Prostate gland (tissue), 2 donors: Measurements from ENCODE around the gene HACD2. TPM values are rescaled to one million over a fixed set of nuclear protein-coding genes. Genes with fewer than 3 reads are reported as not detected.

Source experiments
- DNase-seq: peaks from one replicate; pipeline ENCODE4 v3.0.0-alpha.2; 2019; ENCODE audit warnings: low spot score
- H3K27ac ChIP-seq, 2 donors: fragments of 200-600 bp; sonication (generic); 2 replicates each; pipeline ENCODE4 v1.5.1; 2017 to 2019
- H3K27me3 ChIP-seq: fragments of 200-600 bp; sonication (generic); replicated peaks from 2 replicates; pipeline ENCODE4 v1.5.1; 2019; ENCODE audit not compliant: insufficient read depth
- H3K36me3 ChIP-seq, 2 donors: fragments of 200-600 bp; sonication (generic); 1 replicate in 1 of 2; 2 replicates in 1 of 2; pipeline versions ENCODE4 v1.5.1 to v1.8.1; 2017 to 2019
- H3K4me1 ChIP-seq: fragments of 200-600 bp; sonication (generic); replicated peaks from 2 replicates; pipeline ENCODE4 v1.5.1; 2019
- H3K4me3 ChIP-seq, 2 donors: fragments of 200-600 bp; sonication (generic); 2 replicates each; pipeline ENCODE4 v1.5.1; 2017 to 2019
- H3K9me3 ChIP-seq: fragments of 200-600 bp; sonication (generic); 2 replicates; pipeline ENCODE4 v1.5.1; 2017
- CTCF ChIP-seq, 4 experiments: fragments of 200-600 bp in 2 of 4; fragments of 450-650 bp in 2 of 4; sonication (generic) in 2 of 4; IDR thresholded peaks; 1 replicate in 3 of 4; 2 replicates in 1 of 4; pipeline ENCODE4 v1.5.1; 2016 to 2019; ENCODE audit warnings: antibody characterized with exemption in 4 of 4, mild to moderate bottlenecking in 2 of 4, moderate library complexity in 2 of 4
- POLR2A ChIP-seq: fragments of 450-650 bp; IDR thresholded peaks from one replicate; pipeline ENCODE4 v1.6.1; 2016; ENCODE audit warnings: antibody characterized with exemption, mild to moderate bottlenecking
- POLR2AphosphoS5 ChIP-seq: sonication (generic); formaldehyde crosslinking; IDR thresholded peaks from one replicate; pipeline ENCODE4 v1.6.1; 2017; ENCODE audit warnings: antibody characterized with exemption
- WGBS: methylation state at CpG from one replicate; pipeline ENCODE4 v1.1.5; 2018; 5-methylcytosine and 5-hydroxymethylcytosine counted together
- intact Hi-C: fragments of 100-400 bp; cut with DNase I; formaldehyde crosslinking; loops from one replicate; pipeline ENCODE4 v1.14.2; 2022
- total RNA-seq, 2 donors: library from RNA; depleted of rRNA; stranded (reverse); fragments of >200 nt; gene quantifications; one replicate each; pipeline ENCODE4 v1.1.0, GENCODE V29; 2016

Gene HACD2
- total RNA-seq, 2 donors from 2014 or later = 36.5 to 65.6 TPM

DNA sequence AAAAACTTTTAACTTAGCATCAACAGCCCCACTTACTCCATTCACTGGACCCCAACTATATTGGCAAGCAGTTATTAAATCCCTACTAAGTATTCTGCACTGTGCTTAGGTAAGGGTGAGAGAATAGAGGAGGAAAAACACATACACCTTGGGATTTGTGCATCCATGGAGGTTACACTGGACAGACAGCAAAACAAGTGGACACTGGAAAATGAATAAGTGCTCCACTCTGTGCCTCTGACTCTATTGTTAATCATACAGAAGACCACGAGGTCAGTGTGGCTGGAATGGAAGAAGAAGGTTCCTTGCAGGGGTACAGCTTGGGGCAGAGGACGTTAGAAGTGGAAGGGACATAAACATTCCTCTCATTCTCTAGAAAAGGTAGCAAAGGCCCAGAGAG, 139.2 kb downstream of the HACD2 start:
- no peak for DNase-seq
- H3K27me3 ChIP-seq = no peaks in the 10 kb centered on the region
- no peaks in the 10 kb centered on the region for H3K4me1 ChIP-seq
- H3K27ac ChIP-seq = peak overlapping the region; percentile 72 to 75
- WGBS = 56% methylated on average over 2 of the region's 2 CpGs
- H3K36me3 ChIP-seq = no peaks in the 10 kb centered on the region
- no peak for TF ChIP-seq CTCF (IDR thresholded peaks at IDR 0.05)
- TF ChIP-seq POLR2A = no peak
- no peak for TF ChIP-seq POLR2AphosphoS5
- intact Hi-C loops = loop anchor here (5.0 kb wide), 3 partner anchors 33 to 113 kb away; no protein-coding TSS in a partner anchor
- H3K9me3 ChIP-seq = no peaks in the 10 kb centered on the region
- peak overlapping the region in 1 of 2 donors; percentile 31 for H3K4me3 ChIP-seq

DNA sequence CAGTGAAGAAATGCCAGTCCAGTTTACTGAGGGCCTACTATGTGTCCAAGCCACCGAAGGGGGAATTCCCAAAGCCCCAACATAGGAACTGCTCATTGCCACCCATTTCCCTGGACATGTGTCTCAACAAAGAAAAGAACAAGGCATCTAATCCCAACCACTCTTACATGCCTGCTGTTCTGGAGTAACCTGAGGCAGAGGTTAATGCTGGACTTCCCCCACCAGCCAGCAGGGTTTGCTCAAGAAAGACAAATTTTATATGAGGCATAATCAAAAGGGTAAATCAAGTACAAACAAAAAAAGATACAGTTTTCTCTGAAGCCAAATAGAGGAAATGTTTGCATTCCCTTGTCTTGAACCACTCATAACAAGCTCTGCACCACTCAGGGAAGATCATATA, 140.1 kb downstream of the HACD2 start:
- Histone ChIP-seq H3K27me3 (no peaks in the 10 kb centered on the region), H3K27ac (peak overlapping the region; percentile 72 to 75), H3K36me3 (no peaks in the 10 kb centered on the region), H3K4me1 (no peaks in the 10 kb centered on the region), H3K9me3 (no peaks in the 10 kb centered on the region), H3K4me3 (no peak overlapping the region)
- 50% methylated on average over 1 of the region's 1 CpG for WGBS
- TF ChIP-seq POLR2A (no peak), CTCF (IDR thresholded peaks at IDR 0.05) (peak in 1 of 4 experiments; percentile 8)
- intact Hi-C loops = loop anchor here (5.0 kb wide), 3 partner anchors 32 to 112 kb away; no protein-coding TSS in a partner anchor
- DNase-seq = no peak

GRCh38 chr3:123444023-123444422, 140.8 kb downstream of the HACD2 start:
- Histone ChIP-seq H3K9me3 (no peaks in the 10 kb centered on the region), H3K36me3 (no peaks in the 10 kb centered on the region), H3K4me1 (no peaks in the 10 kb centered on the region), H3K27me3 (no peaks in the 10 kb centered on the region), H3K4me3 (no peak overlapping the region), H3K27ac (peak overlapping the region; percentile 39 to 75)
- WGBS = 33% methylated on average over 6 of the region's 6 CpGs
- intact Hi-C loops = no loop called here
- TF ChIP-seq POLR2A (no peak), POLR2AphosphoS5 (no peak), CTCF (IDR thresholded peaks at IDR 0.05) (no peak)
- DNase-seq = no peak

DNA sequence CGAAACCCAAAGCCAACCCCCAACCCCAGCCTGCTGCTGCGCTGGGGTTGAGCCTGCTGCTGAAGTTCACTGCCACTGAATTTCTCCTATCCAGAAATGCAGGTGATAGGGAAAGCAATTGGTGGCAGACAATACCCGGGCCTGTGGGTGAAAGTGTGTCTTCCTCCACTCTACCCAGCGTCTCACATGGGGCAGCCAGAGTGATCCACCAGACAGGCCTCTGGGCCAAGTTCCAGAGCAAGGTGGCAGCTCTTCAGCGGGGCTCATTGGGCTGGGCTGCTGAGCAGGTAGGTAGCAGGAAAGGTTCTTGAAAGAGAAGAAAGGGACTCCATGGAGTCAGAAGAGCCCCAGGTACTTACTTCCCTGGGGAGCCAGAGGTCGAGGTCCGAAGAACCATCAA, 141.9 kb downstream of the HACD2 start:
- H3K36me3 ChIP-seq = no peaks in the 10 kb centered on the region
- 74% methylated on average over 7 of the region's 7 CpGs for WGBS
- TF ChIP-seq CTCF (IDR thresholded peaks at IDR 0.05) (no peak), POLR2AphosphoS5 (no peak), POLR2A (no peak)
- no peaks in the 10 kb centered on the region for H3K4me1 ChIP-seq
- no peak for DNase-seq
- intact Hi-C loops = no loop called here
- H3K4me3 ChIP-seq = no peak overlapping the region
- H3K9me3 ChIP-seq = no peaks in the 10 kb centered on the region
- no peaks in the 10 kb centered on the region for H3K27me3 ChIP-seq
- no peak overlapping the region for H3K27ac ChIP-seq

DNA sequence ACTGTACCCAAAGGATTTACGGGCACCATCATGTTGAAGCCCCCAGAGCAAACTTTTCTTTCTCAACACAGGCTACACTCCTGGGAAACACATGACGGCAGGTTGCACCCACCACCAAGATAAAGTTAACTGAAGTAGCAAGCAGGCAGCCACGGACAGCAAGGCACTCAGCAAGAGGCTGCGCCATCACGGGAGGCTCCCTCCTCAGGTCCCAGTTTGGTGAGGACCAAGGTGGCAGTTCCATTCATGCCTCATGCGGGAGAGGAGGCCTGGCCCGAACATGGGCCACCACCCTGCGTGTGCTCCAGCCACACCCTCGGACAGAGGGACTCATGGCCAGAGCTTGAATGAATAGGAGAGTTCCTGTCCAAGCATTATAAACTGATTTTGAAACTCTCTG, 142.7 kb downstream of the HACD2 start:
- no peaks in the 10 kb centered on the region for H3K27me3 ChIP-seq
- H3K4me3 ChIP-seq = no peak overlapping the region
- no peak for DNase-seq
- intact Hi-C loops = no loop called here
- H3K27ac ChIP-seq = no peak overlapping the region
- H3K36me3 ChIP-seq = no peaks in the 10 kb centered on the region
- no peaks in the 10 kb centered on the region for H3K9me3 ChIP-seq
- WGBS = 80% methylated on average over 9 of the region's 9 CpGs
- TF ChIP-seq POLR2A (no peak), POLR2AphosphoS5 (no peak), CTCF (IDR thresholded peaks at IDR 0.05) (no peak)
- H3K4me1 ChIP-seq = no peaks in the 10 kb centered on the region

Other genes with a start within 250 kb of the HACD2 start
- gene ADCY5, start 136.0 kb downstream of the HACD2 start, total RNA-seq = 10 to 100 TPM; 12.9 to 69.6 TPM